GM12801 (cell line): Measurements from ENCODE around the gene APCDD1L.

Experiments used
- TF ChIP-seq, protein P1 (sequence below): IDR thresholded peaks from one replicate; pipeline ENCODE4 v1.5.1; 2011; ENCODE audit warnings: control low read depth; ENCODE audit not compliant: insufficient read length; ENCODE audit errors: extremely low read depth

Gene APCDD1L

DNA sequence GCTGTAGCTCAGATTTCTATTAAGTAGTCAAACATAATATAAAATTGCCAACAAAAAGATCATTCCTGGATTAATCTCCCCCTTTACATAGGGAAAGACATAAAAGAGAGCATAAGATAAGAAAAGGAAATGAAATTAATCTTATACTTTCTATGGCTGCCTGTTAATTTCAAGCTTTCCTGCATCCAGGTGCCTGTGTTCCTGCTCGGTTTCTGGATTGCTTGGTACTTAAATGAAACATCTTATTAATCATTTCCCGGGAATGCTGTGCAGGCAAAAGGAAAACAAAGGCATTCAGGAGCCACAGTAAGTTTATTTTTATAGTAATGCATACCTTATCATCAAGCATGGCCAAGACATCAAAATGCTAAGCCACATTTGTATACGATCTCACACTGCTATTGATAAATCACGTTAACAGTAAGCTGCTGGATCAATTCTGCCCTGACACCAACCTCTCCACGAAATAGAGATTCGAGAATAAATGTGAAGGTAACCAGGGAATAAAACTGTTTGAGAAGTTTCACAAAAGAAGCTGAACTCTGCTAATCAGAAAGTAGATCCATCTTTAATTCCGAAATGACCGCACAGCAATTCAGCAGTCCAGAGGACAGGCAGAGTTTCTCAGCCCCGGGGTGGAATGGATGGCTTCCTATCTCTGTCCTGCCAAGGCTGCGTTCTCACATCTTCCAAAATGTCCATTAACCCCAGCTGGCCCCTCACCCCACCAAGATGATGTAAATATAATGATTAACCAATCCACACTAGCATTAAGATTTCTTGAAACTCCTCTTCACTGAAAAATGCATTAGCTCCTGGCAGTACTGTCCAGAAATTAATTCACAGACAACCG lies 32.6 kb upstream of the APCDD1L start:
- TF ChIP-seq, protein P1, sequence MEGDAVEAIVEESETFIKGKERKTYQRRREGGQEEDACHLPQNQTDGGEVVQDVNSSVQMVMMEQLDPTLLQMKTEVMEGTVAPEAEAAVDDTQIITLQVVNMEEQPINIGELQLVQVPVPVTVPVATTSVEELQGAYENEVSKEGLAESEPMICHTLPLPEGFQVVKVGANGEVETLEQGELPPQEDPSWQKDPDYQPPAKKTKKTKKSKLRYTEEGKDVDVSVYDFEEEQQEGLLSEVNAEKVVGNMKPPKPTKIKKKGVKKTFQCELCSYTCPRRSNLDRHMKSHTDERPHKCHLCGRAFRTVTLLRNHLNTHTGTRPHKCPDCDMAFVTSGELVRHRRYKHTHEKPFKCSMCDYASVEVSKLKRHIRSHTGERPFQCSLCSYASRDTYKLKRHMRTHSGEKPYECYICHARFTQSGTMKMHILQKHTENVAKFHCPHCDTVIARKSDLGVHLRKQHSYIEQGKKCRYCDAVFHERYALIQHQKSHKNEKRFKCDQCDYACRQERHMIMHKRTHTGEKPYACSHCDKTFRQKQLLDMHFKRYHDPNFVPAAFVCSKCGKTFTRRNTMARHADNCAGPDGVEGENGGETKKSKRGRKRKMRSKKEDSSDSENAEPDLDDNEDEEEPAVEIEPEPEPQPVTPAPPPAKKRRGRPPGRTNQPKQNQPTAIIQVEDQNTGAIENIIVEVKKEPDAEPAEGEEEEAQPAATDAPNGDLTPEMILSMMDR: no peak

DNA sequence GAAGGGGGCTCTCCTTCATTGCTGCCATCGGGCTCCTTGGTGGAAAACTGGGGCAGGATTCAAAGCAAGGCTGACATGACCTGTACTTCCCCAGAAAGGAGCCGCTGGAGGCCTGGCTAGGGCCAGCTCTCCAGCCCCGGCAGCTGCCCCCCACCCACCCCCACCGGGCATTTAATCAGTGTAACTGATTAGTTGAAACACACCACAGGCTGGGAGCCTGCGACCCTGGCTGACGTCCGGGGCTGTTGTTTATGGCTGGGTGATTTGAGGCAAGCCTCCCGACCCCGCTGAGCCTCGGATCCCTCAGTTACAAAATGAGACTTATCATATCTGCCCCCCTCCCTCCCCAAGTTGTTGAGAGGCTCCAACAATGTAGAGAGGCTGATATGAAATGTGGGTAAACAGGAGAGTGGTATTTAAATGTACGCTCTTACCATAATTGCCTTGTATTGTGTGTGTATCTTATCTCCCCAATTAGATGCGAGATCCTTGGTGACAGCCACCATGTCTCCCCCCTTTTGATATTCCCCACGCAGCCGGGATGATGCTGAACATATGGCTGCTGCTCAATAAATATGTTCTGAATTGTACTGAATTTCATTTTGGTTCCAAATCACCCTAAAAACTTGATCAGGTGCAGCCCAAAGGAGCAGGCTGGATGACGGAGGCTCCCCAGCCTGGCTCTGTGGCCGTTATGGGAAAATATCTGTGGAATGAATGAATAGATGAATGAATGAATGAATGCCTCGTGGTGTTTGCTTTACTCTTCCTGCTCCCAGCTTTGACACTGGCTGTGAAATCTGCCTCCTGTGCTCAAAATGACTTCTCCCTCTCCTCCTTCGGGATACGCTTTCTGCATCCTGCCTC lies 31.8 kb upstream of the APCDD1L start:
- TF ChIP-seq, protein P1: no peak

DNA sequence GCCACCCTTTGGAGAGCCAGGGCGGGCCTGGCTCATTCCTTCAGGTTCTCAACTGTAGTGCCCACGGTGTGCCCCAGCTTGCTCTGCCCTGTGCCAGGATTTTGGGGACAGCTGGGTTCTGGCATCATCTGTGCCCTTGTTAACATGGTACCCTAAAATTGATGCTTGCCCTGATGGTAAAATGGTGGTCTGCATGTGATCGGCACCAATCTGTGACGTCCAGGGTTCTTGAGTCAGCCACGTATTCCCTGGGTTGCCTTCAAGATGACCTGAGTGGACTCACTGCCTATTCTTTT lies 31.2 kb upstream of the APCDD1L start:
- TF ChIP-seq, protein P1: no peak

DNA sequence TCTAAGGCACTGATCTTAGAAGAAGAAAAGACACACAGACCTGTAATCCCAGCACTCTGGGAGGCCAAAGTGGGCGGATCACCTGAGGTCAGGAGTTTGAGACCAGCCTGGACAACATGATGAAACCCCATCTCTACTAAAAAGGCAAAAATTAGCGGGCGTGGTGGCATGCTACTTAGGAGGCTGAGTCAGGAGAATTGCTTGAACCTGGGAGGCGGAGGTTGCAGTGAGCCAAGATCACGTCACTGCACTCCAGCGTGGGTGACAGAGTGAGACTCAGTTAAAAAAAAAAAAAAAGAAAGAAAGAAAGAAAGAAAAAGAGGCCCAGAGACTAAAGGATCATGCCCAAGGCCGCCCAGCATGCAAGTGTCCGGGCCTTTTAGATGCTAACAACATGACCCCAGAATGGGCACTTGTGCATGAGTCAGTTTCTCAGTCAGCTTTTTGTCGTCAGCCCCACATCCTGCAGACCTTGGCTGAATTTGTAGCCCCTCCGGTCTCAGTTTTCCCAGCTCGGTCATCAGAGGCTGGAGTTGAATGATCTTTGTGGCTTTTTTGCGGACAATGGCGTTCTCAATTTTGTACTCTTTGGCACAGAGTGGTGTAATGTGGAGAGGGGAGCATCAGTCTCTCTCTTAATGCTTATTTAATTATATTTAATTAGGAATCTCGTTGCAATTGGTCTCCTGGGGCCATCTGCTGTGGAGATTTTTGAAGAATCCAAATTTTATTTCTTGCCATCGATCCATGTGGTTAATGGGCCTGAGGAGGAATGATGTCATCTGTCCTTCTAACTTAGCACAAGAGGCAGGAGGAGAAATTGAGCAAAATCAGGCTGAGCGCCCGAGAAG lies 30.6 kb upstream of the APCDD1L start:
- TF ChIP-seq, protein P1: no peak

DNA sequence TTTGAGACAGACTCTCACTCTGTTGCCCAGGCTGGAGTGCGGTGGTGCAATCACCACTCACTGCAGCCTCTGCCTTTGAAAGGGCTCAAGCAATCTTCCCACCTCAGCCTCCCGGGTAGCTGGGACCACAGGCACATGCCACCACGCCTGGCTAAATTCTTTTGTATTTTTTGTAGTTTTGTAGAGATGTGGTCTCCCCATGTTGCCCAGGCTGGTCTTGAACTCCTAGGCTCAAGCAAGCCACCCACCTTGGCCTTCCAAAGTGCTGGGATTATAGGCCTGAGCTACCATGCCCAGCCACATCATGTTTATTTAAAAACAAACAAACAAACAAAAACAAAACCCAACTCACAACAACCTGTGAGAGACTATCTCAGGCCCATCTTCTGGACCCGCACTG lies 29.7 kb upstream of the APCDD1L start:
- TF ChIP-seq, protein P1: no peak

DNA sequence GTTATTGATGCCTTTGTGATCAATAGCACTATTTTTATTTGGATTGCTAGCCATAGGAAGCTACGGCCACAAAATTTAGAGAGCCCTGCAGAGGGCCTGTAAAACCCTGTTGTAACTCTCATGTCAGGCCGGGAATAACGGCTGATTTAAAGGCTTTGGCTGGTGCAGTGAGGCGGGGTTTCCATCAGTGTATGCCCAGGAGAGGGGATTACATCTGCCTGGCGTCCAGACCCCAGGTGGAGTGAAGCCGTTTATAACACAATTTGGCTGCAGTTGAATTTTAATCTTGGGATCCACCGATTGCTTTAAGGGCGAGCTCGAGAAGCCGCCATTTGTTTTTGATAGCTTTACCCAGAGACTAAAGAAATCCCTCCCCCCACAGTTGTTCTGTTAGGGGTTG lies 29.1 kb upstream of the APCDD1L start:
- TF ChIP-seq, protein P1: no peak

DNA sequence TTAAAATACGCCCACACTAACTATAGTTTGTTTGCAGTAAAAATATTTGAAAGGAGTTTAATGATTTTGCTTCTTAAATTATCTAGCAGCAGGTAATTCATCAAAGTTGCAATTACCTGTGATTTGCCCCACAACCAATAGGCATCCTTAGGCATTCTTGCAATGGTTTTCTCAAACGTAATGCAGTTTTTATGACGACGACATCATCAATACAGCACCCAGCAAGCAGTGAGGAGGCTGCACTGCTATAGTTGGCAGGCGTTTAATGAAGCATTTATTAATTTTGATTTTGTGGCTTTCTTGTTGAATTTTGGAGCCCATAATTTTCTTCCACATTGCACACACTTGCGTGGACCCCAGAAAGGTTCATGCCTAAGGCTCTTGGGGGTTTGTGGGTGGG lies 28.1 kb upstream of the APCDD1L start:
- TF ChIP-seq, protein P1: no peak
